PC-3 (cell line): ENCODE measurements around the gene PRKAR2B.

ENCODE experiments used
- EZH2 ChIP-seq: fragments of 300-600 bp; sonication (generic); IDR thresholded peaks from one replicate; pipeline ENCODE4 v1.6.1; 2017; ENCODE audit warnings: antibody characterized with exemption, mild to moderate bottlenecking, low read length; ENCODE audit not compliant: unreplicated experiment
- EZH2phosphoT487 ChIP-seq: fragments of 300-600 bp; sonication (generic); IDR thresholded peaks from 2 replicates; pipeline ENCODE4 v1.6.1; 2018; ENCODE audit warnings: mild to moderate bottlenecking, antibody characterized with exemption, low read length, borderline replicate concordance
- TF ChIP-seq, protein P1 (sequence below): fragments of 300-600 bp; sonication (generic); conservative IDR thresholded peaks from 2 replicates; pipeline ENCODE4 v1.5.1; 2017; ENCODE audit warnings: antibody characterized with exemption, low read depth, mild to moderate bottlenecking, low read length

DNA sequence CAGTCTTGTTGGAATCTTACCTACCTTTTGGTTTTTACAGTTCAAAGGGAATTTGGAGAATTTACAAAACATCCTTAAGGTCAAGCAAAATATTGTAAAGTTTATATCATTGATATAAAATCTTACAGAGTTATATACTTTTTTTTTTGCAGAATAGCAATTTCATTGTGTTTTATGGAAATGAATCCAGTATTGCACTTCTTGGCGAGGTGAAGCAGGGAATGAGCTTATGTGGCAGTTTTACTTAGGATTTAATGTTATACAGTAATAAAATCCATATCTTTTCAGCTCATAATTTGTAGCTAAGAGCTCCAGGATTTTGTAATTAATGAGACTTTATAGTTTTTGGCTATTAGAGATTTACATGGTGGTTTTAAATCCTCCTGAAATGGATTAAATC is 5.0 kb downstream of the PRKAR2B start:
- TF ChIP-seq, protein P1, sequence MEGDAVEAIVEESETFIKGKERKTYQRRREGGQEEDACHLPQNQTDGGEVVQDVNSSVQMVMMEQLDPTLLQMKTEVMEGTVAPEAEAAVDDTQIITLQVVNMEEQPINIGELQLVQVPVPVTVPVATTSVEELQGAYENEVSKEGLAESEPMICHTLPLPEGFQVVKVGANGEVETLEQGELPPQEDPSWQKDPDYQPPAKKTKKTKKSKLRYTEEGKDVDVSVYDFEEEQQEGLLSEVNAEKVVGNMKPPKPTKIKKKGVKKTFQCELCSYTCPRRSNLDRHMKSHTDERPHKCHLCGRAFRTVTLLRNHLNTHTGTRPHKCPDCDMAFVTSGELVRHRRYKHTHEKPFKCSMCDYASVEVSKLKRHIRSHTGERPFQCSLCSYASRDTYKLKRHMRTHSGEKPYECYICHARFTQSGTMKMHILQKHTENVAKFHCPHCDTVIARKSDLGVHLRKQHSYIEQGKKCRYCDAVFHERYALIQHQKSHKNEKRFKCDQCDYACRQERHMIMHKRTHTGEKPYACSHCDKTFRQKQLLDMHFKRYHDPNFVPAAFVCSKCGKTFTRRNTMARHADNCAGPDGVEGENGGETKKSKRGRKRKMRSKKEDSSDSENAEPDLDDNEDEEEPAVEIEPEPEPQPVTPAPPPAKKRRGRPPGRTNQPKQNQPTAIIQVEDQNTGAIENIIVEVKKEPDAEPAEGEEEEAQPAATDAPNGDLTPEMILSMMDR = no peak
- TF ChIP-seq EZH2phosphoT487 = no peak
- TF ChIP-seq EZH2 = no peak
